ENCODE data around the gene ANKLE1.

The ANKLE1 gene

DNA sequence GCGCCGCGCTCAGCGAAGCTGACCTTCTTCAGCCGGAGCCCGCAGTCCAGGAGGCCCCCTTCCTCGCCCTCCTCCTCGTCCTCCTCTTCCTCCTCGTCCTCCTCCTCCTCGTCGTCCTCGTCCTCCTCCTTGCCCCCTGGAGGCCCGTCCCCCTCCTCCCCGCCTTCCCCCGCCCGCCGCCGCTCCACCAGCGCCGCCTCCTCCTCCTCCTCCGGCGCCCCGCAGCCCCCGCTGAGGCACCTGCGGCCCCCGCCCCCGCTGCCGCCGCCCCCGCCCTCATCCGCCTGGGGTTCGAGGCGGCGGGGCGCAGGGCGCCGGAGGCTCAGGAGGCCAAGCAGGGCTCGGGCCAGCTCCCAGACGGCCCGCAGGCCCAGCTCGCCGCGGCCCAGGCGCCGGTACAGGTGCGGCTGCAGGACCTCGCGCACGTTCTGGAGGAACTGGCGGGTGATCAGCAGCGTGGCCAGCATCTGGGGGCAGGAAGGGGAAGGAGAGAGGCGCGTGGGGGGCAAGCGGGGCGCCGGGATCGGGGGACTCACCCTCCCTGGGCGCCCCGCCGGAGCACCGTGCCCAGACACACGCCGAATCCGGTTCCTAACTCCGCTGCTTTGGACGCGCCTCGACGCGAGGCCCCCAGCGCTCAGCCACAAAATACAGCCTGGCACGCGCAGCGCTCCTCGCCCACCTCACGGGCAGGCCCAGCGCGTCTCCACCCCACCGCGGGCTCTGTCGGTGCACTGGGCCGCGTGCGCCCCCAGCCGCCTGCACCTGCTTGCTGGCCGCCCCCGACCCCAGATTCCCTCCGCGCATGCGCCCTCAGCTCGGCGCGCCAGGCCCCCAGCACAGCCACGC, 47.0 kb downstream of the ANKLE1 start:
- DNase-seq = no peak

GRCh38 chr19:17329366-17330261, 47.9 kb downstream of the ANKLE1 start:
- DNase-seq = no peak

DNA sequence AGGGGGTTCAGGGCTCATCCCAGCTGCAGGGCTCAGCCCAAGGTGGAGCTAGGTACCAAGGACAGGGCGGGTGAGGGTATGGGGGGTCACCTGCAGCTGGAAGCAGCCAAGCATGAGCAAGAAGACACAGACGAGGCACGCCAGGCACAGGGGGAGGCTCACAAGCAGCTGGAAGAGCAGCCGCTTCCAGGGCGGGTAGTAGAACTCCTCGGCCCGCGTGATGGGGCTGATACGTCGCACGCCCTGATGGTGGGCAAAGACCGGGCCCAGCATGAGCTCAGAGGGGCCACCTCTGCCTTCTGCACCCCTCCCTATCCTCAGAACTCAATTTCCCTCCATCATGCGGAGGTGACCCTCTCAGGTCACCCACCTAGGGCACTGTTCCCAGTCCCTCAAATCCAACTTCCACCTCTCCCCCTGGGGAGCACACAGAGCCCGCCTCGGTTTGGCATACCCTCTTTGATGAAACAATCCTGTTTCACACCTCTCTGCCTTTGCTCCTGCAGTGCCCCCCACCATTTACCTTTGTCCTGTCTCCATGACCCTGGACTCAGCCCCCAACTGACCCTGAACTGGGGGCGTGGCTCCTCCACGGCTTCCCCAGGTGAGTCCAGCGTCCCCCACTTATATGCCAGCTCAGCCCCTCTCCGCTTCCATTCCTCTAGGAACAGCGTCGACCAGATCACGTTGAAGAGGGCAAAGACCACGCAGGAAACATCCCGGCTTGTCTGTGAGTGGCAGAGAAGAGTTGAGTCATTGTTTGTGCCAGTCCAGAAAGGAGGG, 48.8 kb downstream of the ANKLE1 start:
- no peak for DNase-seq

- DNase-seq = no peak
Observed at GRCh38 chr19:17331045-17331558, 49.4 kb downstream of the ANKLE1 start.

DNA sequence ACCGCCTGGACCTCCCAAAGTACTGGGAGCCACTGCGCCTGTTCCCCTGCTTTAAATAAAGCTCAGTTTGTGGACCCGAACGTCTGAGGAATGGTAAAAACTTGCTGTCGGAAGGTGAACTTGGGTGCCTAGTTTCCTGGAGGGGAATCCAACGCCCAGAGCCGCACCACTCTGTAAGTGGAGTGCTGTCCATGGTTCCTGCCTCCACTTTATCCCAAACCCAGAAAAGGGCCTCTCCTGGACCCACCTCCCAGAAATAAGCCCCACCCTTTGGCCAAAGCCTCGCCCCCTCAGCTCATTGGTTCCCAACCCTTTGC, 50.6 kb downstream of the ANKLE1 start:
- no peak for DNase-seq

GRCh38 chr19:17332677-17333581, 51.2 kb downstream of the ANKLE1 start:
- no peak for DNase-seq

DNA sequence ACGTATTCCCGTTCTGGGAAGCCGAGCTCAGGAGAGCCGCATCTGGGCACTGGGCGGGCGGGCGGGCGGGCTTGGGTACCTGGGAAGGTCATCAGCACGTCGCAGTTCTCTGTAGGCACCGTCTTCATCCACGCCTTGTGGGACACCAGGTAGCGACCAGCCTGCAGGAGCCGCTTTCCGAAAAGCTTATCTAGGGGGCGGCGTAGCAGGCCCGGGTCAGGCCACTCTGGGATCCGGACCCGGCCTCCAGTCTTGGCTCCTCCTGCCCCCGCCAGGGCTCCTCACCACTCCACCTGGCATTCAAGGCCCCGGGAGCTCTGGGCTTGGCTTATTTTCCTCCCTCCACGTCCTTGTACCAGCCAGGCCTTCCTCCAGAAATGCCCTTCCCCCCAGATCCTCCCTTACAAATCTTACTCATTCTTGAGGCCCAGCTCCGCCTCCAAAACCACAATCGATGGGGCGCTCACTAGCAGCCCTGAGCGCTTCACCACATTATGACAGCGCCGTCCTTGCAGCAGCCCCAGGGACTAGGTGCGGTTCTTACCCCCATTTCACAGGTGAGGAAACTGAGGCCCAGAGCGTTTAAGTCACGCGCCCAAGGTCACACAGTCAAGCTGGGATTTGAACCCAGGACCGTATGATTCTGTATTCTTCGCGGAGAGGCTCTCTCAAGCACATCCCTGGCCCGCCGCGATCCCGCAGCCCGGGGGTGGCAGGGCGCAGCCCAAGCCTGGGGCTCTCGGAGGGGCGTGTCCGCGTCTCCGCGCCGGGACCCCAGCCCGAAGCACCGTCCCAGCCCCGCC, 52.1 kb downstream of the ANKLE1 start:
- DNase-seq = no peak

DNA sequence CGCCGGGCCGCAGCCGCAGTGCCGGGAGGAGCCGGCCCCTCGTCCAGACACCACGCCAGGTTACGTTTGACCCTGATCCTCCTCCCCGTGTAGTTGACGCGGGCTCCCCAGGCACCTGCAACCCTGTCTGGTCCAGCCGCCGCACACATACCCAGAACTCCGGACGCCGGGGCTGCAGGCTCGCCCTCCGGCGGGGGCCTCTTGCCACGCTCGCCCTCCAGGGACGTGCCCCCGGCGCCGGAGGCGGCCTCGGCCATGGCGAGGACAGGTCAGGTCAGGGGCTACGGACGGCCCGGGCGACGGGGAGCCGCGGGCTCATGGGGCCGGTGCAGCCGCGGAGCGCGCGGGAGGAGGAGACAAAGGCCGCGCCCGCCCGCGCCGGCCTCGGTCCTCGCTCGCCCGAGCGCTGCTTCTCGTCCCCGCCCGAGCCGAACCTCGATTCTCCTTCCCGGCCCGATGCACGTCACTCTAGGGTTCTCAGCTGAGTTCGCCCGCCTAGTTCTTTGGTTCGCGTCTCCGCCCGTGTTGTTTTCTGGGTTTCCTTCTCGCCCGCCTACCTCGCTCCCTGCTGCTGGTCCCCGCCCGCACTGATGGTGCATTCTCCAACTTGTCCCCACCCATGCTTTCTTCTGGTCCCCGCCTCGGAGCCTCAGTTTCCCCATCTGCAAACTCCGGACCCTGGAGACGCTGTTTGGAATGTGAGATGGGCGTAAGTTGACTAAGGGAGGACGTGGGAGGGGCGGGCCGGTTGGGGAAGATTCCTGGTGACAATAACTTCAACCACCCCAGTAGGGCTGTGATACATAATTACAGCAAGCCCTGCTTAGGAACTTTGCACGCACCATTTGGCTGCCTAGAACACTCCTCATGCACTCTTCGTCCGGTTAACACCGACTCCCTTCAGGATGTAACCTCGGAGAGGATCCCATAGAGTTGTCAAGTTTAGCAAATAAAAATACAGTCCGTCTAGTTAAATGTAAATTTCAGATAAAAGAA, 53.0 kb downstream of the ANKLE1 start, which contains the start of gene ANO8:
Gene ANO8 (minus strand): TSS at position 442 of the 996 bp plus-strand sequence. CDS start 185 bp downstream, at position 257.
- peak; percentile 47 to 93 for DNase-seq

DNA sequence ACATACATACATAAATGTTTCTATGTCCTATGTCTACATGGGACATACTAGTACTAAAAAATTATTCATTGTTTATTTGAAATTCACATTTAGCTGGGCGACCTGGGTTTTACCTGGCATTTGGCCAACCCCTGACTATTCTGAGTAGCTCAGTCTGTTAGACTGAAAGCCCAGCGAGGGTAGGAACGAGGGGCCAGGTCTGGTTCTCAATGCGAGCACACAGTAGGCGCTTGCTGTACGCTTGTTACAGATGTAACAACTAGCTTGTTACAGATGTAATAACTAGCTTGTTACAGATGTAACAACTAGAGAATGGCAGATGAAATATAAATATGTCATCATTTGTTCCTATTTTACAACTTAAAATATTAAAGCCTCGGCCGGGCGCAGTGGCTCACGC, 53.9 kb downstream of the ANKLE1 start:
- no peak for DNase-seq

All from cerebellar nuclear complex (tissue), 1 donor.